ENCODE data around the gene SORCS2.

SORCS2 gene

DNA sequence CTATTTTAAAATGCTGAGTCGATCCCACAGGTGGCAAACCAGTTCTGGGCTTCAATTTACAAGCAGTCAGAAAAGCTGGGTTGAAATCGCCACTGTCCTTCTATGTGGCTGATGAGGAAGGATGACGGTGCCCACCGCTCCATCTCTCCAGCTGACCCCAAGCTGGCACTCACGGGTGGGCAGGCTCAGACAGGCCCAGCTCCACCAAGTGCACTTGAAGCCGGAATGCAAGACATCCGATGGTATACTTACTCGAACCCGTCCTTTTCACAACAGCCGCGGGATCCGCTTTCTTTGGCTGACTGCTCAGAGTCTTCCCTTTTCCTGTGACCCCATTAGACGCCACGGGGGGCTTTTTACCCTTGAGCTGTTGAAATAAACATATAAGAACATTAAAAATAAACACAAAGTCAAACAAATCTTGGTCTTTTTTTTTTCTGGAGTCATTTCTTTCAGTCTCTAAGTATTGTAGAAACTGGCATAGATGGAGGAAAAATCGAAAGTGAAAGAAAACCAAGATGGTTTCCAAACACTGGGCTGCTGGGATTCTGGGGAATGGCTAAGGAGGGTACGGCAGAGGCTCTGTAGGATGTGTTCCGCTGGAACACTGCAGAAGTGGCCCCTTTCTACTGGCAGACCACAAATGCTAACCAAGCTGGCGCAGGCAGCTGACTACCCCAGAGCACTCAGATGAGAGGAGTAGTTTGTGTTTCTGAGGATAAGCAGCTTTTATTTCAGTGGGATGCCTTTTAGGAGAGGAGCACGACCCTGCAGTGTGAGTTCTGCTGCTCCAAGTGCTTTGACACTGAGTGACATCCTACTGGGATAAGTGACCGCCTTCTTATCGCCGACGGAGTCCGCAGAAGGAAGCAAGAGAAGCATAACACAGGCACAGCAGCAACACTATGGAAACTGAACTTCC is 586.4 kb downstream of the SORCS2 start:
- DNase-seq: no peak

DNA sequence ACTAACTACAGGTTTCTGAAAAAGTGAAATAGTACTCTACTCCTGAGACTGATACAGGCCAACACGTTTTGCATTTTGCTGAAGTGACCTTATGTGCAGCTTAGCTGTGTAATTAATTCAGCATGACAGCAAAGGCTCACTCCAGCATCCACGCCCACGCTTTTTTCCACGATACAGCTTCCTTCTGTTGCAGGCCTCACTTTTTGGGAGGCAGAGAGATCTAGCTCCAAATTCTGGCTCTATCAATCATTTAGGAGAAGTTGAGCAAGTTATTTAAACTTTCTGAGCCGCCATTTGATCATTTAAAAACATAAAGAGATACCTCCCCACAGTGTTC is 587.1 kb downstream of the SORCS2 start:
- no peak for DNase-seq

DNA sequence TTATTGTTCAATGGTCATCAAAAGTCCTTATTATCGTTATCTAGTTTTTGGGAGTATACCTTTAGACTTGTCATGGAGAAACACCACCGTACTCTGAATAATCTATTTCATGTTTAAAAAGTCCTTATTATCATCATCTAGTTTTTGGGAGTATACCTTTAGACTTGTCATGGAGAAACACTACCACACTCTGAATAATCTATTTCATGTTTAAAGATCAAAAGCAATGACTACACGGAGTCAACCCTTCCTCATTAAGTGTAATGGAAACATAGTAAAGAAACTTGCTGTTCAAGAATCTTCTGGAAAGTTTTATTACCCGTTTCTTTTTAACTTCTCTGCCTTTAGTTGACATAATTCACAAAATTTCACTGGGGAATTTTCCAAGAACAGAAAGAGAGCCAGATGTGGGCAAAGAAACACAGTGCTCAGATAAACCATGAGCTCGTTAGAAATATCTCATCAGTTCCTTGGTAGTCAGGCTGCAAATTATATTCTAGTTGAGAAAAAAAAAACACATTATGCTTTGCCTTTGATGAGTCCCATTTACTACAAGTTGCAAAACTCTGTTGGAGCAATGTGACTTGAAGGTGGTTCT is 588.5 kb downstream of the SORCS2 start:
- DNase-seq: no peak

DNA sequence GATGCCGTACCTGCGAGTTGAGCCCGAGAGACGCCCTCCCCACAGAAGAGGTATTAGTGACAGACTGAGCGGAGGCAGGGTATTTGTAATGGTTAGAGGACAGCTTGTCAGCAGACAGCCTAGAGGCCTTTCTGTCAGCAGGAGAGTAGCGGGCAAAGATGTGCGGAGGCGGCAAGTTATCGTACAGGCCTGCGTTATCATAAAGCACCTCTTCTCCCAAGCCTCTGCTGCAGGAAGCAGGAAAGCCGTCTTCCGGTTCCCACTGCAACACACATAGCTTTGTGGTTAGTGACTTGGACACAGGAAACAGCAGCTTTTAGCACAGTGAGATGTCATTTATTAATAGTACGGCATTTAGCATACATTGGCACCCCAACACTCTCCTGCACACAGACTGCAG is 589.0 kb downstream of the SORCS2 start:
- DNase-seq: no peak

DNA sequence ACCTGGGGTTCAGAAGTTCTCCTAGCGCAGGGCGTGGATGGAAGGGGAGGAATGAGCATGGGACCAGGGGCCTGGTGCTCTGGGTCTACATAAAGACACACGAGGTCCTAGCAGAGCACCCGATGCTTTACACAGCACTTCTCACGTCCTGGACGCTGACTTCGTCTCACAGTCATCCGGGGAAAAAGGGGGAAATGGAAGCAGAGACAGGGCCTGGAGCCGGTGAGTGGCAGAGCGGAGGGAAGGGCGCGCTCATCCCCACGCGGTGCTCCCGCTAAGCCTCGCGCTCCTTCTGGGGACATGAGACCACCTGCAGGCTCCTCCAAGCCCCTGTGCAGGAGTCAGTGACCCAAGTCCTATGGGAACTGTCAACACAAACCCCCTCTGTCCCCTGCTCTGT is 589.7 kb downstream of the SORCS2 start:
- no peak for DNase-seq

DNA sequence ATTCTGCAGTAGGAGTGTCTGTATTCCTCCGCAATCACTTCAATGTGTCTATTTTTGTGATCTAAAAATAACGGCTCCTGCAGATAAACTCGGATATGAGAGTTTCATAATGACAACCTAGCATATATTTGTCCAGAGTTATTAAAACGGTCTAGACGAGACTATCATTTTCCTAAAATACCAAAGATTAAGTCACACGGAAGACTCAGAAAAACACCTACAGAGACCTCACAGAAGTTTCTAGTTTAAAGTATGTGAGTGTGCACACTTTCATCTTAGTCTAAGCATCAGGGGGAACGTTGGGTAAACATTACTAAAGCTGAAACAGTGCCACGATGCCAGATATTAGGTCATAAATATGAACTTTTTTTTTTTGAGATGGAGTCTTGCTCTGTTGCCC is 590.4 kb downstream of the SORCS2 start:
- DNase-seq: no peak

DNA sequence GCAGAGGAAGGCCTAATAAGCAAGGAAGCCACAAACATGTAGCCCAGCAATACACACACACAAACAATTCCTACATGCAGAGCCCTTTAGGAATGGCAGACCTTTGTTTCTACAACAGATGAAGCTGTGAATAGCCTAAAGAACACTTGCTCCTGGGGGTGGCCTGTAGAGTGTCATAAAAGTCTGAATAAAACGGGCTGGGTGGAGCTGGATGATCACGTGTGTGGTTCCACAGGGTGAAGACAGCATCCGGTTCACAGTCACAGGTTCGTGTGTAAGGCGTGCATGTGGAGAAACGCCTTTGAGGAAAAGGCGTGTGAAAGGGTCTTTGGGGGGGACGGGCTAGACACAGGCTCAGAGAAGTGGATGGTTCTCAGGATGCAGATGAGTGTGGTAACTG is 591.2 kb downstream of the SORCS2 start:
- DNase-seq: no peak

DNA sequence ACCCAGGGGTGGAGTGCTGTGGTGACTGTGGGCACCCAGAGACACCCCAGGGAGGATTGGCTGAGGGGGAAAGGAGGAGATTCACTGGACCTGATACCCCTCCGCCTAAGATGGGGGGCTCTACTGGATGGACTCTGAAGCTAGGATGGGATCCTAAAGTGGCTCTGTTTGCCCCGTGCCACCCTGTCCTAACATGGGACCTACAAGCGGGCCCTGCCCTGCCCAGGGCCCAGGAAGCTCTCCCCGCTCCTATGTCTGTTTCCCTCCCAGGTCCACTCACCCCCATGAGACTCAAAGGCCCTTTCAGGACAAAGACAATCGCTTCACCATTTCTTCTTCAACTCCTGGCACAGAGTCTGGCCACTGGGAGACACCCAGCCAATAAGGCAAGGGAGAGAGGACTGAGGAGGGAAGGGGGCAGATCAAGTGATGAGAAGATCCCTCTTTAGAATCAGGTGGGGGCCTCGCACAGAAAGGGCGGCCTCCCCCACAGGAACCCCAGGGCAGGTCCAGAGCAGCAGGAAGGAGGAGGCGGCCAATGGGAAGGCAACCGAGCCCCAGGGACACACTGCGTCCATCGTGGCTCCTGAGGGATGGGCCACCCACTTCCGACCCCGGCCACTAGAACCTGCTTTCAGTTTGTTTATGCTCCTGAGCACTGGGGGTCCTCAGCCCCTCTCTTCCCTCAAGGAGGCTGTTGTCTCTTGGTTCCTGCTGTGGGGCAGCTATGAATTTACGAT is 592.0 kb downstream of the SORCS2 start:
- DNase-seq: no peak

DNA sequence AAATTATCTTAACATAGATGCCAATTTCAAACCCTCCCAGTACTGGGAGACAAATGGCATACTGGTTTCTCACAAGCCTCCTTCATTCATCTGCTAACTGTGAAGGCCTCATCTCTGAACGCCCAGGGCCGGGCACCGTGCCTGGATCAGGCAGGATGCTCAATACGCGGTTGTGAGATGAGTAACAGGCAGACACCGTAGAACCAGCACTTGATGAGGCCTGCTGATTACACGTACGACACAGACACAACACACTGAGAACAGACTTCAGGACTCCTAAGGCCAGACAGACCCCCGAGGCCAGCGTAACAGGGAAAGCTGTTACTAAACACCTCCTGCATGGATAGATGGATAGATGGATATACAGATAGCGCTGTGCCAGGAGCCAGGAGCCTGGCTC is 592.7 kb downstream of the SORCS2 start:
- DNase-seq: no peak

DNA sequence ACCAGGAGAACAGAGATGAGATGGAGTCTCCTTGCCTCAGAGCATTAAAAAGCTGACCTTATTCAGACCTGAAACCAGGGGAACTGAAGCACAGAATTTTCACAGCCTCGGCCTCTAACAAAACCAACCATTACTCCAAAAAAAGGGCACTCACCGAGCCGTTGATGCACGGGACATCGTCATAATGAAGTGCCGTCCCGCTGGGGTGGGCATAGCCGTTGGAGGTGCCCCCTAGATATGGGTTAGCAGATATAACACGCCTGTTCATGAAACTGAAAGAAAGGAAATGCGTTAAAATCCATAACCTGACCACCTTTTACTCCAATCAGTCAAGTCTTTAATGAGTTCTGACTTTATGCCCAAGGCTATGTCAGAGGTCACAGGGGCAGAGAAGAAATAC is 593.7 kb downstream of the SORCS2 start:
- DNase-seq: no peak

DNA sequence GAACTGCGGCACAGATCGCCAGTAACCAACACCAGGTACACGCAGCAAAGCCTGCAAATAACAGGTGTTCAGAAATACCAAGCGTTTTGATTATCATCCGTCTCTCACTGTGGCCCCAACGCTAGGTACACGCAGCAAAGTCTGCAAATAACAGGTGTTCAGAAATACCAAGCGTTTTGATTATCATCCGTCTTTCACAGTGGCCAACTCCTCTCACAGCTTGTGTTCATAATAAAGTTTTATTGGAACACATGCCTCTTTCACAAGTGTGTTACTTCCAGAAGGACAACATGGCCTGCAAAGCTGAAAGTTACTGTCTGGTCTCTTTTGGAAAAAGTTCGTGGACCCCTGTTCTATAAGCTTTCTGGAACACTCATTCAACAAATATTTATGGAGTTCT is 594.2 kb downstream of the SORCS2 start:
- DNase-seq: no peak

DNA sequence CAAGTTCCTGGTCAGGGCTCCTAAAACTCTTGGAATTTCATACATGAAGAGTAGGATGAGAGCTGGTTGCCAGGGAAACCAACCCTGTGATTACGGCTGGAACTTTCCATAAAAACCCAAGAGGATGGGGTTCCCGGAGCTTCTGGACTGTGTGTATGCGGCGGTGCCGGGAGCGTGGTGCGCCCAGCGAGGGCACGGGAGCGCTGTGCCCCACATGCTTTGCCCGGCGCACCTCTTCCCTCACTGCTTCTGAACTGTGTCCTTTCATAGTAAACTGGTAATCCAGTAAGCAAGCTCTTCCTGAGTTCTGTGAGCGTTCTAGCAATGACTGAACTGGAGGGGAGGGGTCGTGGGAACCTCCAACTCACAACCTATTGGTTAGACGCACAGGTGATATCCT is 594.7 kb downstream of the SORCS2 start:
- DNase-seq: no peak

DNA sequence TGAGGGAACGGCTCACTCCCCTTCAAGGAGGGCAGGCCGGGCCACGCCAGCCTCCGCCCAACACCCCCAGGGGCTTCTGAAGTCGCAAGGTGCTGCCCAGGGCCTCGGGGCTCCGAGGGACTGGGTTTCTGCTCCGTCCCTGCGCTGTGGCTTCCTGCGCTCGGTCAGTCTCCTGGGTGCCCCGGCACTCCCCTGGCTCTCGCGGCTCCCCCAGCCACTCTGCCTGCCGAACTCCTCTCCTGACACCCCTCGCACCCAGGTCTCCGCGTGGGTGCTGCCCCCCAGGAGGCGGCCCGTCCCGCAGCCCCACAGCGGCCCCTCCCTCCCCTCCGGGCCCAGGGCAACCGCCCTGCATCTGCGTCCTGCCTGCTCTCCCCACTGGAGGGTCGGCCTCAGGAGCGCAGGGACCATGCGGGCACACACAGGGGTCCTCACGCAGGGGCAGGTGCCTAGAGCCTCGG is 595.4 kb downstream of the SORCS2 start:
- no peak for DNase-seq

DNA sequence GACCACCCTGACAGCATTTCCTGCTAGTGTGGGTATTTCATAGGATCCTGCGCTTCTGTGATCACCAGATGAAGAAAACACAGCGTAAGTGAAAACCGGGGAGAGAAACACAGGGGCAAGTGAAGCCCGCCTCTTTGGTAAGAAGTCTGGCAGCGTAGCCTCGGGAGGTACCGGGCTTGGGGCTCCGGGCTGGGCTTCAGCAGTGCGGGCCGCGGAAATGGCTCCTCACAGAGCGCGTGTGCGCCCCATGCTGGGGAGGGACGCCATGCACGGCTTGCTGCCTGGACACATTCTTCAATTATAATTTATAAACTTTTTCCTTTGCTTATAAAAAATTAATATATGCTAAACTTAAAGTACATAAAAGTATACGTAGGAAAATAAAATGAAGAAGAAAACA is 595.9 kb downstream of the SORCS2 start:
- DNase-seq: no peak

DNA sequence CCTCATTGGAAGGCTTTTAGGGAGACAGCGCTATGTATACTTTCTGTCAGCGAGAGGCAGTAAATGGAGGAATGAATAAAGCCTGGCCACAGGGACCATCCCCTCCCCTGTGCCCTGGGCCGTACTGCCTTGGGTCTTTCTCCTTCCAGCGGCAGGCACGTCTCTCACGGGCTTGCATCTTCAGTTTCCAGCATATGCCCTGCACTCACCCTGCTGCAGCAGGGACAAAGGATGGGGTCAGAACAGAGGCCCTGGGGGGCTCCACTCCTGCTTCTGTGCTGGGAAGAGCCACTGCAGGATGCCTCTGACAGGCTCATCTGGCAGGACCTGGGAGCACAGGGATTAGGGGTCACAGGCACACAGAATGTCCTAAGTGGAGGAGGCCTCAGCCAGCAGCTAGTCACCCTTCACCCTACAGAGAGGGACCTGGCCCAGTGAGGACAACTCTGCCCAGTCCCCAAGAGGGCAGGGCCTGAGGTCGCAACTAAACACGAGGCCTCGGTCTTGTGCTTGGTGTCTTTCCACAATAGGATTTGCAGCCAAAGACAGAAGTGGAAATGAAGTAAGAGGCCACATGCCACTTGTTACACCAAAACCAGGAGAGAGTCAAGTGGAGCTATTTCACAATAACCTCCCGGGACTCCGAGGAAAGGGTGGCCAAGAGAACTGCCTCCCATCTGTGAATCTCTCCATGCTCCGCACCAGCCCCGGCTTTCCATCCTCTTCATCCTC is 596.5 kb downstream of the SORCS2 start:
- no peak for DNase-seq

DNA sequence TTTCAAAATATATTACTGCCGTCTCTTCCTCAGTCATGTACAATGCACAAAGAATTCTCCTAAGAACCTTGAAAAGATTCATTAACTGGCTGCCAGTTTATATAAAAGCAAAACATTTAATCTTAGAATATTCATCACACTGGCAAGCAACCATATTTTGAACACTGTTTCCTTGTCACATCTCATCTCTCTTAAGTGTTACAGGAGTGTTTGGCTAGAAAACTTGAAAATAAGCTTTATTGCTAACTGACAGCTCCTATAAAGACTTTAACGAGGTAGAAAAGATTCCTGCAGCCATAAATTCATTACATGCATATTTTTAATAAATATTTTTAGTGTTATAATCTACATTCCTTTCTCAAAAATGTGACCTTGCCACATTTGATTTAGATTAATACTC is 597.7 kb downstream of the SORCS2 start:
- no peak for DNase-seq

DNA sequence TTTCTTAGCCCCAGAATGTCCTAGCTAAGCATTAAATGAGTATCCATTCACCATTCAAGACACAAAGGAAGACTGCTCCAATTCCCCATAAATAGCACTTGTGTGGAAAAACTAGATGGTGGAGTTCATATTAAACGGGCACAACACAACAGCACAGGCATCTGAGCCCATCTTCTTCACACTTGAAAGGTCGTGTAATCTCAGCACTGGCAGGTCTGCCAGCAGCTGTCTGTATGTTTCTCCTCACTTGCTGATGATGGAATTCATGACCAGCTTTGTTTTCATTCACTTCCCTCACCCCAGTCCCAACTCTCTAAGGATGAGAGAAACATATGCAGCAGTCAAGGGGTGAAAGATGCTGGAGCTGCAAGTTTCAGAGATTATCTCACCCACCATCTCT is 598.7 kb downstream of the SORCS2 start:
- DNase-seq: no peak

Measured in NK-92 treated with Interleukin-12 subunit alpha and Interleukin-12 subunit beta, amount 100 ng/mL, for 24 hours (cell line).